ENCODE results near the gene CREBBP.

DNA sequence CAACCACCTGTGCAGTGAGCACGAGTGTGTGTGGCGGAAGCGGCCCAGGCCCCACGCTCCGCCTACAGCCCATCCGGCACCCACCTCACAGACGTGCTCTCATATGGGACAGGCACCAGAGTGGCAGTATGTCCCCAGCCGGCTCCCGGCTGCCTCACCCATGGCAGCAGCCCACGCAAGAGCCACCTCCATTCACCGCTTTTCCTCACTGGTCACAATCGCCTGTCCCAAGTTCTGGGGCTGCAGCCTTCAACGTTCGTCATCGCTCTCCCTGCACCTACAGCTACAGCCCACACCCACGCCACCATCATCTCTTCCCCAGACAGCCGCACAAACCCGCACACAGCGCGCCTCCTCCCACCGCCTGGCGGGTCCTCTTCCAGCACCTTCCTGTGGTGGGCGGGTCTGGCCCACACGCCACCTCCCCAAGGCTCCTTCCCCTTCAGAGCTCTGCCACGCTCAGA is 145.7 kb downstream of the CREBBP start:
- no peak for TF ChIP-seq SUZ12 (IDR thresholded peaks at IDR 0.05)
- TF ChIP-seq FOXA1 (IDR thresholded peaks at IDR 0.05) = no peak
- TF ChIP-seq, protein P1, sequence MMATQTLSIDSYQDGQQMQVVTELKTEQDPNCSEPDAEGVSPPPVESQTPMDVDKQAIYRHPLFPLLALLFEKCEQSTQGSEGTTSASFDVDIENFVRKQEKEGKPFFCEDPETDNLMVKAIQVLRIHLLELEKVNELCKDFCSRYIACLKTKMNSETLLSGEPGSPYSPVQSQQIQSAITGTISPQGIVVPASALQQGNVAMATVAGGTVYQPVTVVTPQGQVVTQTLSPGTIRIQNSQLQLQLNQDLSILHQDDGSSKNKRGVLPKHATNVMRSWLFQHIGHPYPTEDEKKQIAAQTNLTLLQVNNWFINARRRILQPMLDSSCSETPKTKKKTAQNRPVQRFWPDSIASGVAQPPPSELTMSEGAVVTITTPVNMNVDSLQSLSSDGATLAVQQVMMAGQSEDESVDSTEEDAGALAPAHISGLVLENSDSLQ (IDR thresholded peaks at IDR 0.05) = no peak
- TF ChIP-seq SP1 (IDR thresholded peaks at IDR 0.05) = no peak
- TF ChIP-seq ARNT (IDR thresholded peaks at IDR 0.05) = no peak
- TF ChIP-seq FOXK2 (IDR thresholded peaks at IDR 0.05) = no peak
- no peak for TF ChIP-seq NFRKB (IDR thresholded peaks at IDR 0.05)
- no peak for TF ChIP-seq TARDBP (IDR thresholded peaks at IDR 0.05)
